Ascending aorta (tissue), 2 donors: Measurements from ENCODE around the gene IL22. TPM values are rescaled to one million over a fixed set of nuclear protein-coding genes. Genes with fewer than 3 reads are reported as not detected.

Experiments
- DNase-seq, 2 donors: peaks; one replicate each; pipeline ENCODE4 v3.0.0-alpha.2; 2019; ENCODE audit warnings: low spot score in 2 of 2
- H3K27ac ChIP-seq, 2 donors: fragments of 200-600 bp; sonication (generic); one replicate each; pipeline ENCODE4 v1.5.1; 2016 to 2017; ENCODE audit warnings: mild to moderate bottlenecking in 1 of 2
- H3K27me3 ChIP-seq: fragments of 200-600 bp; sonication (generic); one replicate; pipeline ENCODE4 v1.5.1; 2017
- H3K36me3 ChIP-seq, 2 donors: fragments of 200-600 bp; sonication (generic); one replicate each; pipeline ENCODE4 v1.5.1; 2016
- H3K4me1 ChIP-seq, 2 donors: fragments of 200-600 bp; sonication (generic); one replicate each; pipeline ENCODE4 v1.5.1; 2016 to 2017; ENCODE audit warnings: mild to moderate bottlenecking in 1 of 2
- H3K4me3 ChIP-seq, 2 donors: fragments of 200-600 bp; sonication (generic); one replicate each; pipeline ENCODE4 v1.5.1; 2016 to 2017; ENCODE audit warnings: mild to moderate bottlenecking in 1 of 2
- H3K9me3 ChIP-seq, 2 donors: fragments of 200-600 bp; sonication (generic); one replicate each; pipeline ENCODE4 v1.5.1; 2016
- CTCF ChIP-seq, 3 experiments: fragments of 200-600 bp in 2 of 3; fragments of 450-650 bp in 1 of 3; sonication (generic) in 2 of 3; IDR thresholded peaks; one replicate each; pipeline ENCODE4 v1.5.1; 2016 to 2019; ENCODE audit warnings: antibody characterized with exemption in 3 of 3, mild to moderate bottlenecking in 1 of 3, moderate library complexity in 1 of 3
- intact Hi-C: fragments of 100-400 bp; cut with DNase I; formaldehyde crosslinking; loops from one replicate; pipeline ENCODE4 v1.15.1; 2023
- total RNA-seq: library from RNA; depleted of rRNA; stranded (reverse); fragments of >200 nt; gene quantifications from one replicate; pipeline ENCODE4 v1.1.0, GENCODE V29; 2016

Gene IL22
- total RNA-seq, 1 donor from 2014 or later = not detected

GRCh38 chr12:68236421-68237059, 16.9 kb downstream of the IL22 start:
- Histone ChIP-seq H3K4me1 (peaks cover 0 to 7% of the 10 kb centered on the region in 2 donors), H3K4me3 (peak overlapping the region; percentile 29 to 58), H3K27ac (no peak overlapping the region), H3K27me3 (no peaks in the 10 kb centered on the region), H3K36me3 (no peaks in the 10 kb centered on the region), H3K9me3 (no peaks in the 10 kb centered on the region)
- TF ChIP-seq CTCF (IDR thresholded peaks at IDR 0.05) = peak in 1 of 3 experiments; percentile 7
- no peak for DNase-seq
- intact Hi-C loops = no loop called here

DNA sequence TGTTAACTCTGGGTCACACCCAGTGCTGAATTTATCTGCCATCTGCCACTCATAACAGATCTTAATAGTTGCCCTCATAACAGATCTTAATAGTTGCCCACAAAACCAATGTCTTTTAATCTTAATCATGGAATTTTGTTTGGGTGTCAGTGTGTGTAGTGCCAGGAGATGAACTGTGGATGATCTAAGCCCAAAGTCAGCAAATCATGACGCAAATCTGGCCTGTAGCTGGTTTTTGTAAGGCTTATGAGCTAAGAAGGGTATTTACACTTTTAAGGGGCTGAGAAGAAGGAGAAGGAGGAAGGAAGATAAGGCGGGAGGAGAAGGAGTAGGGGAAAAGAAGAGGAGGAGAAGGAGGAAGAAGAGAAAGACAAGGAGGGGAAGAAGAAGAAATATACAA, 17.8 kb downstream of the IL22 start:
- TF ChIP-seq CTCF (IDR thresholded peaks at IDR 0.05) = no peak
- no peak for DNase-seq
- Histone ChIP-seq H3K9me3 (no peaks in the 10 kb centered on the region), H3K36me3 (no peaks in the 10 kb centered on the region), H3K4me1 (peaks cover 0 to 7% of the 10 kb centered on the region in 2 donors), H3K27me3 (no peaks in the 10 kb centered on the region), H3K27ac (no peak overlapping the region), H3K4me3 (no peak overlapping the region)
- intact Hi-C loops = no loop called here

GRCh38 chr12:68234140-68234539, 19.3 kb downstream of the IL22 start:
- TF ChIP-seq CTCF (IDR thresholded peaks at IDR 0.05) = no peak
- Histone ChIP-seq H3K27me3 (no peaks in the 10 kb centered on the region), H3K4me3 (no peak overlapping the region), H3K27ac (no peak overlapping the region), H3K9me3 (no peaks in the 10 kb centered on the region), H3K36me3 (no peaks in the 10 kb centered on the region), H3K4me1 (peaks cover 0 to 7% of the 10 kb centered on the region in 2 donors)
- intact Hi-C loops = no loop called here
- DNase-seq = no peak

DNA sequence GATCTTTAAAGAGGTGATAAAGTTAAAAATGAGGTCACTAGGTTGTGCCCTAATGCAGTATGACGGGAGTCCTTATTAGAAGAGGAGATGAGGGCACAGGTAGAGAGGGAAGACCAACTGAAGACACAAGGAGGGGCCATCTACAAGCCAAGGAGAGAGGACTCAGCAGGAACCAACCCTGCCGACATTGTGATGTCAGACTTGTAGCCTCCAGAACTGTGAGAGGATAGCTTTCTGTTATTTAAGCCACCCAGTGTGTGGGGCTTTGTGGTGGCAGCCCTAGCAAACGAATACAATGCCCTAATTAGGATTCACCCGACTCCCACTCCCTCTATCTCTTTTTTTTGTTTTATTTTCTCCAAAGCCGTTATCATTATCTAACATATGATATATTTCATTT, 19.9 kb downstream of the IL22 start:
- no peak overlapping the region for H3K4me3 ChIP-seq
- H3K4me1 ChIP-seq = peaks cover 0 to 7% of the 10 kb centered on the region in 2 donors
- intact Hi-C loops = no loop called here
- no peaks in the 10 kb centered on the region for H3K36me3 ChIP-seq
- no peaks in the 10 kb centered on the region for H3K9me3 ChIP-seq
- no peaks in the 10 kb centered on the region for H3K27me3 ChIP-seq
- no peak overlapping the region for H3K27ac ChIP-seq
- DNase-seq = no peak
- no peak for TF ChIP-seq CTCF (IDR thresholded peaks at IDR 0.05)

DNA sequence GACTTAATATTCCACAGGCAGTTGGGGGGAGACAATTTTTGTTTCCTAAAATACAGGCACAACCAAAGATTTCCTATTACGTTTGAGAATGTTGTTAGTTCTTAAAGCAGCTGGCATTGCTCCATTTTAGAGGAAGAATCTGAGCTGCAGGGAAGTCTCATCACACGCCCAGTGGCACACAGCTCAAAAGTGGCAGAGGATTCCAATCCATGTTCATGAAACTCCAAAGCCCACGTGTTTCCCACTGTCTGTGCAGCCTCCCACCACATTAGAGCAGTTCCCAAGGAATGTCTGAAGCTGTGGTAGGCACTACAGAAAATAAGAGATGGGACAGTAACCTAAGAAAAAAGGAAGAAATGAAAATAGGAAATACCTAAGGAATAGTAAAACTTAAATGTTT, 21.7 kb downstream of the IL22 start:
- H3K9me3 ChIP-seq = no peaks in the 10 kb centered on the region
- DNase-seq = no peak
- TF ChIP-seq CTCF (IDR thresholded peaks at IDR 0.05) = no peak
- H3K4me1 ChIP-seq = no peaks in the 10 kb centered on the region
- intact Hi-C loops = no loop called here
- no peak overlapping the region for H3K27ac ChIP-seq
- no peaks in the 10 kb centered on the region for H3K27me3 ChIP-seq
- H3K36me3 ChIP-seq = no peaks in the 10 kb centered on the region
- H3K4me3 ChIP-seq = no peak overlapping the region

DNA sequence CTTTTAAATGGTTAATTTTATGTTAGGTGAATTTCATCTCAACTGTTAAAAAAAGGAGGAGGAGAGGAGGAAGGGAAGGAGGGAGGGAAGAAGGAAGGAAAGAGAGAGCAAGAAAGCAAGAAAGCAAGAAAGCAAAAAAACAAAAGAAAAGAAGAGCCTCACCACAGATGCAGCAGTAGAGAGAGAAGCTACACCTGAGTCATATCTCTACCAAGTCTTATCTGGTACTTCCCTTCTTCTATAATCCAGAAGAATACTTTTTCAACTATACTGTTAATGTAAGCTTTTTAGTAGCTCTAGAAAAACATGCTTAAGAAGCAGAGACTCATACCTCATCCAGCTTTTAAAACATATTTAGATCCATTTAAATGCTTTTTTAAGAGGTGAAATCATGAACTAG, 22.2 kb downstream of the IL22 start:
- H3K27me3 ChIP-seq = no peaks in the 10 kb centered on the region
- no peak overlapping the region for H3K4me3 ChIP-seq
- DNase-seq = no peak
- H3K36me3 ChIP-seq = no peaks in the 10 kb centered on the region
- no peak for TF ChIP-seq CTCF (IDR thresholded peaks at IDR 0.05)
- no peaks in the 10 kb centered on the region for H3K4me1 ChIP-seq
- intact Hi-C loops = no loop called here
- H3K9me3 ChIP-seq = no peaks in the 10 kb centered on the region
- H3K27ac ChIP-seq = no peak overlapping the region
